Ureter (tissue), 1 donor: ENCODE results near the gene PPP1R7. TPM values are rescaled to one million over a fixed set of nuclear protein-coding genes. Genes with fewer than 3 reads are reported as not detected.

ENCODE experiments used
- DNase-seq: peaks from one replicate; pipeline ENCODE4 v3.0.0-alpha.2; 2020; ENCODE audit warnings: low spot score
- total RNA-seq: library from RNA; stranded (reverse); gene quantifications from one replicate; pipeline ENCODE4 v1.2.4, GENCODE V29; 2023
- donor health status: DM: yes; HTN: yes; CAD: no.

The PPP1R7 gene
- total RNA-seq, 1 donor from 2014 or later, result 73.4 TPM

- peak; percentile 75 for DNase-seq
These were observed 11.5 kb downstream of the PPP1R7 start for GRCh38 chr2:241161646-241162281.

- no peak for DNase-seq
These were observed 13.4 kb downstream of the PPP1R7 start for GRCh38 chr2:241163601-241164118.

GRCh38 chr2:241168366-241168765 is 18.1 kb downstream of the PPP1R7 start:
- no peak for DNase-seq

GRCh38 chr2:241173557-241173956 is 23.3 kb downstream of the PPP1R7 start:
- DNase-seq, result no peak

- no peak for DNase-seq
These were observed 27.5 kb downstream of the PPP1R7 start for GRCh38 chr2:241177526-241178334.

- DNase-seq, result no peak
These were observed 28.7 kb downstream of the PPP1R7 start for GRCh38 chr2:241178961-241179360.

- DNase-seq, result no peak
These were observed 29.6 kb downstream of the PPP1R7 start for GRCh38 chr2:241179899-241180298.

- no peak for DNase-seq
These were observed 30.2 kb downstream of the PPP1R7 start for GRCh38 chr2:241180495-241180894.

- no peak for DNase-seq
These were observed 31.9 kb downstream of the PPP1R7 start for GRCh38 chr2:241182126-241182525.

- DNase-seq, result no peak
These were observed 32.4 kb downstream of the PPP1R7 start for GRCh38 chr2:241182531-241183133.

- no peak for DNase-seq
These were observed 33.0 kb downstream of the PPP1R7 start for GRCh38 chr2:241183221-241183620.

GRCh38 chr2:241184901-241185300 is 34.6 kb downstream of the PPP1R7 start:
- DNase-seq, result no peak

- DNase-seq, result no peak
These were observed 35.7 kb downstream of the PPP1R7 start for GRCh38 chr2:241185961-241186360.

GRCh38 chr2:241187101-241187917 is 37.0 kb downstream of the PPP1R7 start:
- no peak for DNase-seq

GRCh38 chr2:241187918-241188234 is 37.6 kb downstream of the PPP1R7 start:
- no peak for DNase-seq

GRCh38 chr2:241188361-241189092 is 38.3 kb downstream of the PPP1R7 start, which contains the start of gene ANO7:
Gene ANO7, plus strand, starts transcription at chr2:241188677. Its CDS starts 1,387 bp downstream, at chr2:241190064.
- no peak for DNase-seq

- DNase-seq, result no peak
These were observed 39.0 kb downstream of the PPP1R7 start for GRCh38 chr2:241189093-241189855.

GRCh38 chr2:241189856-241190201 is 39.6 kb downstream of the PPP1R7 start:
- no peak for DNase-seq

- no peak for DNase-seq
These were observed 40.2 kb downstream of the PPP1R7 start for GRCh38 chr2:241190291-241190981.

GRCh38 chr2:241191081-241191480 is 40.8 kb downstream of the PPP1R7 start:
- DNase-seq, result no peak
